Neural crest cell (in vitro differentiated cells): ENCODE data around the gene GIPC1. TPM values are rescaled to one million over a fixed set of nuclear protein-coding genes. Genes with fewer than 3 reads are reported as not detected.

ENCODE experiments used
- DNase-seq: peaks from one replicate; pipeline ENCODE4 v3.0.0; 2021; ENCODE audit warnings: low read depth, mixed read lengths, low spot score
- H3K27ac Mint-ChIP-seq: one replicate; pipeline ENCODE4 v1.8.0; 2021; ENCODE audit warnings: mild to moderate bottlenecking, mixed read lengths; ENCODE audit not compliant: unreplicated experiment
- H3K27me3 Mint-ChIP-seq: 2 replicates; pipeline ENCODE4 v1.8.0; 2021; ENCODE audit warnings: low read depth, mild to moderate bottlenecking, mixed read lengths
- H3K36me3 Mint-ChIP-seq: 2 replicates; pipeline ENCODE4 v1.8.0; 2021; ENCODE audit warnings: low read depth, mild to moderate bottlenecking, mixed read lengths
- H3K4me1 Mint-ChIP-seq: 2 replicates; pipeline ENCODE4 v1.8.0; 2021; ENCODE audit warnings: mixed read lengths
- H3K4me3 Mint-ChIP-seq: one replicate; pipeline ENCODE4 v1.8.0; 2021; ENCODE audit warnings: mild to moderate bottlenecking, mixed read lengths
- H3K9me3 Mint-ChIP-seq: 2 replicates; pipeline ENCODE4 v1.8.0; 2021; ENCODE audit warnings: mixed read lengths
- total RNA-seq: library from RNA; stranded (reverse); gene quantifications from 2 replicates; pipeline ENCODE4 v1.2.1, GENCODE V29; 2021
- TF ChIP-seq, protein P1 (sequence below): fragments of 200-600 bp; sonication (generic); conservative IDR thresholded peaks from 2 replicates; pipeline ENCODE4 v1.5.0; 2021; ENCODE audit warnings: antibody characterized with exemption, mild to moderate bottlenecking

GIPC1 gene
- total RNA-seq, 1 donor from 2014 or later: 72.5 TPM

DNA sequence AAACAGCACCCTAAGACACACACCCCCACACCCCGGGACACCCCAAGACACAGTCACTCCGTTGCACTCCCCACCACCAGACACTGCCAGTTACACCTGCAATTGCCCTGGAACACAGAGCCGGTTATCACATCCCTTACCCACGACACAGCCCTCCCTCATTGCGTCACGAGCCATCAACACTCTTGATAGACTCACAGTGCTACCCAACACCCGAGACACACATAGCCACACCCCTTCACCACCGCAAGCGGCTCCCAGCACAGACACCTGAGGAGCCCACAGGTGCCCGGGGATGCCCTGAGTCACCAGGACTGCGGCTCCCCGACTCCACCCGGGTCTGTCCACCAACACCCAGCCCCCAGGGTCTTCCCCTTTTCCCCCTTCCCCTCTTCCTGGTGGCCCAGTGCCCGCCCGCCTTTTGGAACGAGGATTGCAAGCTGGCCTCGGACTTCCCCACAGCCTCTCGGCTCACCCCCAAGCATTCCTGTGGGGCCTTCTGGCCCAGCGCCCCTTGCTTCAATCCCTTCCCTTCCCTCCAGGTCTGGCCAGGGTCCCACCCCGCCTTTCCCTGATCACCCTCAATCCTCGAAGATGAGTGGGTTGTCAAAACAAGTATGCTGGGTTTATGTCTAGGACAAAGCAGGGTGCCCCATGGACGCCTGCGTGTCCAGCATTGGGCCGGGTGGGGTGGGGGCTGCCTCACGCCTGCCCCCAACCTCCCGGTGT is 19.1 kb downstream of the GIPC1 start:
- H3K36me3 Mint-ChIP-seq: peaks cover 2% of the 10 kb centered on the region
- peaks cover 9% of the 10 kb centered on the region for H3K27me3 Mint-ChIP-seq
- peaks cover 16% of the 10 kb centered on the region for H3K4me1 Mint-ChIP-seq
- peak overlapping the region; percentile 76 for H3K4me3 Mint-ChIP-seq
- DNase-seq: no peak
- no peaks in the 10 kb centered on the region for H3K9me3 Mint-ChIP-seq
- TF ChIP-seq, protein P1, sequence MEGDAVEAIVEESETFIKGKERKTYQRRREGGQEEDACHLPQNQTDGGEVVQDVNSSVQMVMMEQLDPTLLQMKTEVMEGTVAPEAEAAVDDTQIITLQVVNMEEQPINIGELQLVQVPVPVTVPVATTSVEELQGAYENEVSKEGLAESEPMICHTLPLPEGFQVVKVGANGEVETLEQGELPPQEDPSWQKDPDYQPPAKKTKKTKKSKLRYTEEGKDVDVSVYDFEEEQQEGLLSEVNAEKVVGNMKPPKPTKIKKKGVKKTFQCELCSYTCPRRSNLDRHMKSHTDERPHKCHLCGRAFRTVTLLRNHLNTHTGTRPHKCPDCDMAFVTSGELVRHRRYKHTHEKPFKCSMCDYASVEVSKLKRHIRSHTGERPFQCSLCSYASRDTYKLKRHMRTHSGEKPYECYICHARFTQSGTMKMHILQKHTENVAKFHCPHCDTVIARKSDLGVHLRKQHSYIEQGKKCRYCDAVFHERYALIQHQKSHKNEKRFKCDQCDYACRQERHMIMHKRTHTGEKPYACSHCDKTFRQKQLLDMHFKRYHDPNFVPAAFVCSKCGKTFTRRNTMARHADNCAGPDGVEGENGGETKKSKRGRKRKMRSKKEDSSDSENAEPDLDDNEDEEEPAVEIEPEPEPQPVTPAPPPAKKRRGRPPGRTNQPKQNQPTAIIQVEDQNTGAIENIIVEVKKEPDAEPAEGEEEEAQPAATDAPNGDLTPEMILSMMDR: no peak
- H3K27ac Mint-ChIP-seq: peak overlapping the region; percentile 78

GRCh38 chr19:14476327-14476672 is 19.6 kb downstream of the GIPC1 start:
- DNase-seq: no peak
- no peaks in the 10 kb centered on the region for H3K9me3 Mint-ChIP-seq
- H3K4me1 Mint-ChIP-seq: peaks cover 16% of the 10 kb centered on the region
- H3K4me3 Mint-ChIP-seq: peak overlapping the region; percentile 76
- H3K36me3 Mint-ChIP-seq: peaks cover 2% of the 10 kb centered on the region
- H3K27ac Mint-ChIP-seq: no peak overlapping the region
- peaks cover 9% of the 10 kb centered on the region for H3K27me3 Mint-ChIP-seq
- TF ChIP-seq, protein P1: no peak

GRCh38 chr19:14475251-14476073 is 20.5 kb downstream of the GIPC1 start, which contains the start of gene PTGER1:
Gene PTGER1 (minus strand): TSS chr19:14475354. CDS start chr19:14474320, 1,034 bp downstream.
- TF ChIP-seq, protein P1: peak; percentile 52
- Mint-ChIP-seq H3K27me3 (peaks cover 9% of the 10 kb centered on the region), H3K4me3 (peak within 1 kb of the TSS; percentile 44), H3K36me3 (peaks cover 2% of the 10 kb centered on the region), H3K9me3 (no peaks in the 10 kb centered on the region), H3K4me1 (peaks cover 16% of the 10 kb centered on the region), H3K27ac (no peak within 1 kb of the TSS)
- no peak for DNase-seq

DNA sequence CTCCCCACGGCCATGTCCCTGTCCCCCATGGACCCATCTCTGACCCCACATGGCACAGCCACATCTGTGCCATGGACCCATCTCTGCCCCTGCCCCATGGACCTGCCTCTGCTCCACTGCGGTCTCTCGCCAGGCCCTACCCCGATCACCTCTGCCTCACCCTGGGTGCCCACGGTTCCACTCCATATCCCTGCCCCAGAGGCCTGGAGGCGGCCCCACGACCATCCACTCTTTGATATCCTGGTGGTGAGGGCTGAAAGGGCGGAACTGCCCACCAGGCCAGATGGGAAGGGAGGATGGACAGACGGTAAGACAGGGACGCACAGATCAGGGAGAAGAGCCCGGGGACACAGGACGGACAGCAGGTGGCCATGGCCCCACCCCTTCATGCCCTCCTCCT is 21.1 kb downstream of the GIPC1 start:
- TF ChIP-seq, protein P1: no peak
- peaks cover 16% of the 10 kb centered on the region for H3K4me1 Mint-ChIP-seq
- DNase-seq: no peak
- peaks cover 9% of the 10 kb centered on the region for H3K27me3 Mint-ChIP-seq
- peaks cover 2% of the 10 kb centered on the region for H3K36me3 Mint-ChIP-seq
- no peaks in the 10 kb centered on the region for H3K9me3 Mint-ChIP-seq
- H3K27ac Mint-ChIP-seq: no peak overlapping the region
- H3K4me3 Mint-ChIP-seq: no peak overlapping the region

GRCh38 chr19:14473978-14474578 is 21.8 kb downstream of the GIPC1 start:
- H3K27ac Mint-ChIP-seq: no peak overlapping the region
- no peak overlapping the region for H3K4me3 Mint-ChIP-seq
- peaks cover 2% of the 10 kb centered on the region for H3K36me3 Mint-ChIP-seq
- DNase-seq: no peak
- no peaks in the 10 kb centered on the region for H3K9me3 Mint-ChIP-seq
- peaks cover 9% of the 10 kb centered on the region for H3K27me3 Mint-ChIP-seq
- peaks cover 16% of the 10 kb centered on the region for H3K4me1 Mint-ChIP-seq
- TF ChIP-seq, protein P1: no peak
